PFSK-1 (cell line): Measurements from ENCODE around the gene KIAA1328.

Experiments used
- FOXP2 ChIP-seq: optimal IDR thresholded peaks from 2 replicates; pipeline ENCODE3; 2011; ENCODE audit warnings: borderline replicate concordance, control low read depth, inconsistent platforms; ENCODE audit not compliant: insufficient read depth; ENCODE audit errors: extremely low read length, extremely low read depth
- POLR2AphosphoS5 ChIP-seq: IDR thresholded peaks from 2 replicates; pipeline ENCODE4 v1.6.1; 2012; ENCODE audit warnings: low read depth, mild to moderate bottlenecking, control low read depth, low read length, moderate library complexity
- SIN3A ChIP-seq: IDR thresholded peaks from 2 replicates; pipeline ENCODE4 v1.6.1; 2012; ENCODE audit warnings: mild to moderate bottlenecking, low read length, moderate library complexity, borderline replicate concordance; ENCODE audit not compliant: insufficient read depth
- TAF1 ChIP-seq: IDR thresholded peaks from 2 replicates; pipeline ENCODE4 v1.6.1; 2012; ENCODE audit warnings: low read length, control low read depth, borderline replicate concordance; ENCODE audit not compliant: insufficient read depth
- TF ChIP-seq, protein P1 (sequence below), 2 experiments: IDR thresholded peaks; 2 replicates each; pipeline versions ENCODE4 v1.6.1 to v1.8.0; 2011 to 2012; ENCODE audit warnings: low read depth in 2 of 2, low read length in 2 of 2, control low read depth in 1 of 2, inconsistent platforms in 1 of 2, mild to moderate bottlenecking in 1 of 2, moderate library complexity in 1 of 2; ENCODE audit not compliant: insufficient read depth in 1 of 2

The KIAA1328 gene

DNA sequence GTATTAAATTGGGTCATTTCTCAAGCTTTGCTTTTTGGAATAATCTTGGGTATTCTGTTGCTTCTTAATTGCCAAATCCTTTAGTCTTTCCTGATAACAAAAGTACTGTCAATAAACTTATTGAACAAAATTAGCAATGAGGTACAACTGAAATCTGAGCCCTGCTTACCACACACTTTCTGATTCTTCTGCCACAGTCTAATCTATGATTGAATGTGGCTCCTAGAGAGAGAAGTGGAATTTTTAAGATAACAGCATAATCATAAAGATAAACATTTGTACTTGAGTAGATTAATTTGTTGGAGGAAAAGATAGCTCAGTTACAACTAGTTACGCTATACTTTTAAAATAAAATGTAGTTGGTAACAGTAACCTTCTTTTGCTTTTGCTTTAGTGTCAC lies 381.9 kb downstream of the KIAA1328 start:
- TF ChIP-seq, protein P1, sequence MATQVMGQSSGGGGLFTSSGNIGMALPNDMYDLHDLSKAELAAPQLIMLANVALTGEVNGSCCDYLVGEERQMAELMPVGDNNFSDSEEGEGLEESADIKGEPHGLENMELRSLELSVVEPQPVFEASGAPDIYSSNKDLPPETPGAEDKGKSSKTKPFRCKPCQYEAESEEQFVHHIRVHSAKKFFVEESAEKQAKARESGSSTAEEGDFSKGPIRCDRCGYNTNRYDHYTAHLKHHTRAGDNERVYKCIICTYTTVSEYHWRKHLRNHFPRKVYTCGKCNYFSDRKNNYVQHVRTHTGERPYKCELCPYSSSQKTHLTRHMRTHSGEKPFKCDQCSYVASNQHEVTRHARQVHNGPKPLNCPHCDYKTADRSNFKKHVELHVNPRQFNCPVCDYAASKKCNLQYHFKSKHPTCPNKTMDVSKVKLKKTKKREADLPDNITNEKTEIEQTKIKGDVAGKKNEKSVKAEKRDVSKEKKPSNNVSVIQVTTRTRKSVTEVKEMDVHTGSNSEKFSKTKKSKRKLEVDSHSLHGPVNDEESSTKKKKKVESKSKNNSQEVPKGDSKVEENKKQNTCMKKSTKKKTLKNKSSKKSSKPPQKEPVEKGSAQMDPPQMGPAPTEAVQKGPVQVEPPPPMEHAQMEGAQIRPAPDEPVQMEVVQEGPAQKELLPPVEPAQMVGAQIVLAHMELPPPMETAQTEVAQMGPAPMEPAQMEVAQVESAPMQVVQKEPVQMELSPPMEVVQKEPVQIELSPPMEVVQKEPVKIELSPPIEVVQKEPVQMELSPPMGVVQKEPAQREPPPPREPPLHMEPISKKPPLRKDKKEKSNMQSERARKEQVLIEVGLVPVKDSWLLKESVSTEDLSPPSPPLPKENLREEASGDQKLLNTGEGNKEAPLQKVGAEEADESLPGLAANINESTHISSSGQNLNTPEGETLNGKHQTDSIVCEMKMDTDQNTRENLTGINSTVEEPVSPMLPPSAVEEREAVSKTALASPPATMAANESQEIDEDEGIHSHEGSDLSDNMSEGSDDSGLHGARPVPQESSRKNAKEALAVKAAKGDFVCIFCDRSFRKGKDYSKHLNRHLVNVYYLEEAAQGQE (IDR thresholded peaks at IDR 0.05; ENCODE audit: insufficient read depth in 1 of 2, low read depth in 2 of 2, low read length in 2 of 2), result no peak
- TF ChIP-seq TAF1 (no peak), SIN3A (no peak), POLR2AphosphoS5 (no peak), FOXP2 (no peak)

DNA sequence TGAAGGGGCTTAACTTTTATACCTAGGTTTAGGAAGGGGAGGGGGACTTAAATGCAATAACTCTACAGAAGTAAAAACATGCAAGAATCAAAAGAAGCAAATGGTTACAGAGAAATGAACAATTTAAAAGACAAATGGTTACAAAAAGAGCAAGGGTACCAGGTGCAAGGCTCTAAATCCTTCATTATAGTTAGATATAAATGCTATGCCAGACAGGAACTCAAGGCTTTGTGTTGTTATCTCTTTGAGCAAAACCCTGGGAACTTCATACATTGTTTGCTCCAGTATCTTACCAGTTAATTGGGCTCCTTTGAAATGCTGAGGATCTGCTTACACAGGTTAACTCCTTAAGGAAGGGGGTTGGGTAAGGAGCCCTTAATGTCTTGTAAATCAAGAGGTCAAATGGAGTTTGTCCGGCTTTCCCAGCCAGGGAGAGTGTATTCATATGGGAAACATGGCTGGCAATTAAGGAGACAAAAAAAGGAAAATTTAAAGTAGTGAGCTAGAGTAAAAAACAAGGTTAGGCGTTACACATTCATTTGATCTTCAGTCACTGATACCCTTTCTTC lies 389.2 kb downstream of the KIAA1328 start:
- no peak for TF ChIP-seq TAF1
- TF ChIP-seq, protein P1 (IDR thresholded peaks at IDR 0.05; ENCODE audit: insufficient read depth in 1 of 2, low read depth in 2 of 2, low read length in 2 of 2), result no peak

DNA sequence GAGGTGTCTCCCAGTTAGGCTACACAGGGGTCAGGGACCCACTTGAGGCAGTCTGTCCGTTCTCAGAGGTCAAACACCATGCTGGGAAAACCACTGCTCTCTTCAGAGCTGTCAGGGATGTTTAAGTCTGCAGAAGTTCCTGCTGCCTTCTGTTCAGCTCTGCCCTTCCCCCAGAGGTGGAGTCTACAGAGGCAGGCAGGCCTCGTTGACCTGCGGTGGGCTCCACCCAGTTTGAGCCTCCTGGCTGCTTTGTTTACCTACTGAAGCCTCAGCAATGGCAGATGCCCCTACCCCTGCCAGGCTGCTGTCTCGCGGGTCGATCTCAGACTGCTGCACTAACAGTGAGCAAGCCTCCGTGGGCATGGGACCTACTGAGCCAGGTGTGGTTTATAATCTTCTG lies 390.3 kb downstream of the KIAA1328 start:
- TF ChIP-seq, protein P1 (IDR thresholded peaks at IDR 0.05; ENCODE audit: insufficient read depth in 1 of 2, low read depth in 2 of 2, low read length in 2 of 2), result no peak
- no peak for TF ChIP-seq TAF1

DNA sequence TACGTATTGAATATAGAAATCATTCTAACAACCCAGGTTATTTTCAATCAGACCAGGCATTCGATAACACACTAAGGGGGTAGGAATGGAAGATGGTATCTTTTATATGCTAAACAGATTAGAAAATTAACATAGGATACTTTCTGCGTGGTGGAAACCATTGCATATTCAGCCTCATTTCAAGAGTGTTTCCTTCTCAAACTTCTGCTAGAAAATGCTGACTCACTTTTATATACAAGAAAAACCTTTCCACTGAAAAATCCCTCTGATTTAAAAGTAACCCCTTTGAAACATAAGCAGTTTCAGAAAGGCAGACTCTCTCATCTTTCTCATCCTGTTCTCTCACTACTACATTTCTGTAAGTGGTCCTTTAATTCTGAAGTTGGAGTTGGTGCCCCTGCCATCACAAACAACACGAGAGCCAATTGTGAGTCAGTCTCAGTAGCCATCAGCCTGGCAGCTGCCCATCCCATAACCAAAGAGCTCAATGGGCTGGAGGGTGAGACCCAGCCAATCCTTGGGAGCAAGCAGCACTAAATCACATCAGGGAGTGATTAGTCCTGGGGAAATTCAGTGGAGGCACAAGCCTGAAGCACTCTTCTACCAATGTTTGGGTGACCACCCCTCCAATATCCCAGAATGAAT lies 393.5 kb downstream of the KIAA1328 start:
- TF ChIP-seq POLR2AphosphoS5 (no peak), TAF1 (no peak), SIN3A (no peak), FOXP2 (no peak)
- TF ChIP-seq, protein P1 (IDR thresholded peaks at IDR 0.05; ENCODE audit: insufficient read depth in 1 of 2, low read depth in 2 of 2, low read length in 2 of 2), result no peak

DNA sequence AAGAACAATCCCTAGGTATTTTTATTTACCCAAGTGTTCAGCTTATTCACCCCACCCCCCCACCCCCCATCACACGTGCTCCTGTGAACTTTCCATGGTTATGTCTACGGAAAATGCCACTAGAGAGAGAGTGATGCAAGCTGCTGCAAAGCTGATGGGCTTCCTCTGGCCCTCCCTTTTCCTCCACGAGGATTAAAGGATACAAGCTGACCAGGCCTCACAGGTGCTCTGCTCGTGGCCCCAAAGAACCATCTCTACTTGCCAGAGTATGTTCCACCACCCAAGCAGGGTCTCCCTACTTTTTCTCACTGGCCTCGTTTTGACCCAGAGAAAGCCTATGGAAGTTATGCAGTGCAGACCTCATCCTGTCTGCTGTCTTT lies 394.1 kb downstream of the KIAA1328 start:
- no peak for TF ChIP-seq TAF1
- TF ChIP-seq, protein P1 (IDR thresholded peaks at IDR 0.05; ENCODE audit: insufficient read depth in 1 of 2, low read depth in 2 of 2, low read length in 2 of 2), result no peak
- no peak for TF ChIP-seq SIN3A
- no peak for TF ChIP-seq POLR2AphosphoS5
- no peak for TF ChIP-seq FOXP2
